GM21515 (cell line): ENCODE data around the gene QKI.

ENCODE experiments used
- ATAC-seq: cut with Tn5 transposase; IDR thresholded peaks from one replicate; pipeline ENCODE4 v1.9.1; 2021; ENCODE audit not compliant: unreplicated experiment

QKI gene

GRCh38 chr6:163605385-163606097 lies 191.0 kb downstream of the QKI start:
- ATAC-seq: no peak

GRCh38 chr6:163607792-163608191 lies 193.3 kb downstream of the QKI start:
- ATAC-seq: no peak

GRCh38 chr6:163608204-163608644 lies 193.7 kb downstream of the QKI start:
- no peak for ATAC-seq

- ATAC-seq: no peak
These were observed 197.7 kb downstream of the QKI start for GRCh38 chr6:163612200-163612599.

- ATAC-seq: no peak
These were observed 198.5 kb downstream of the QKI start for GRCh38 chr6:163613025-163613424.

- ATAC-seq: no peak
These were observed 199.2 kb downstream of the QKI start for GRCh38 chr6:163613668-163614067.

- ATAC-seq: no peak
These were observed 201.9 kb downstream of the QKI start for GRCh38 chr6:163616452-163616851.

GRCh38 chr6:163617549-163617948 lies 203.0 kb downstream of the QKI start:
- ATAC-seq: no peak

- no peak for ATAC-seq
These were observed 205.6 kb downstream of the QKI start for GRCh38 chr6:163620101-163620500.

- no peak for ATAC-seq
These were observed 206.3 kb downstream of the QKI start for GRCh38 chr6:163620670-163621330.

GRCh38 chr6:163625265-163625664 lies 210.7 kb downstream of the QKI start:
- no peak for ATAC-seq

- no peak for ATAC-seq
These were observed 211.8 kb downstream of the QKI start for GRCh38 chr6:163626073-163626867.

GRCh38 chr6:163627274-163628062 lies 212.9 kb downstream of the QKI start:
- ATAC-seq: peak; percentile 79
